Measurements from ENCODE around the gene EEF1A2. TPM values are rescaled to one million over a fixed set of nuclear protein-coding genes. Genes with fewer than 3 reads are reported as not detected.
A peak's percentile ranks its signal among the peaks of the same experiment; 100 is the strongest.
"Not testable (repeated sequence)": the region's sequence is repeated elsewhere in the genome, so short reads cannot be mapped to it uniquely, and the experiment has no call there.

The EEF1A2 gene
- total RNA-seq, 1 donor from 2014 or later = 38.5 TPM

- DNase-seq = peak; percentile 82
Observed at GRCh38 chr20:63520504-63520933, 21.6 kb upstream of the EEF1A2 start, which contains the start of gene PPDPF. Gene PPDPF (plus strand): TSS chr20:63520765. CDS start chr20:63521309, 544 bp downstream.

DNA sequence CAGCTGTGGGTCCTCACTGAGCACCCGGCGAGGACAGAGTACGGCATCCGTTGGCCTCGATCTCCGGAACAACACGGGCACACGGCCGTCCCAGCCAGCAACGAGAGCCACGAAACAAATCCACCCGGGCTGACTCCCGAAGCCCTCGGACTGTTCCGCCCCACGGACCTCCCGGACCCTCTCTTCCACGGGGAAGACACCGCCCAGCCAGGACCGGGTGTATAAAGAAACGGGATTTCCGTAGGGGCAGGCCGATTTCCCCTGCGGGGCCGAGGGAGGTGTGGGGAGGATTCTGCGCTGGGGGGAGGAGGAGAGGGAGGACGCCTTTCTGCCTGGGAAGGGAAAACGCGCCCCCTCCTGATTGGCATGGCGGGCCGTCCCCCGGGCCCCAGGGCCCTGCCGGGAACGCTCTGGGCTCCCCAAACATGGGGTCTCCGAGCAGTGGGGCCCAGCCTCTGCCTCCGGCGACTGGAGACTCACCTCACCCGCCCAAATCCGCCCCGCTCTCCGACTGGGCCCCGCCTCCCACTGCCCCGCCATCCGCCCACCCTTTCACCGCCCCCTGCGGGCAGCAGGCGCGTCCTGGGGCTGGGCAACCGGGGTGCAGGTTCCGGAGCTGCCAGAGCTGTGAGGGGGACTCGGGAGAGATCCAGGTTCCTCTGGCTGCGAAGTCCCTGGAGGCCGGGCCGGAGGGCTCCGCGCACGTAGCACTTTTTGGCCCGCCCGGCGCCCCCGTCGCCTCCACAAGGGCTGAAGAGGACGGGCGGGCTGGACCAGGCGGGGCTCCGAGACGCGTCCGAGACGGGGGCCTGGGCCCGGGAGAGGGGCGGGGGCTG is 21.0 kb upstream of the EEF1A2 start:
- peak; percentile 74 for DNase-seq

GRCh38 chr20:63518946-63519667 is 20.2 kb upstream of the EEF1A2 start:
- no peak for DNase-seq

GRCh38 chr20:63518351-63518861 is 19.5 kb upstream of the EEF1A2 start:
- DNase-seq = no peak

DNA sequence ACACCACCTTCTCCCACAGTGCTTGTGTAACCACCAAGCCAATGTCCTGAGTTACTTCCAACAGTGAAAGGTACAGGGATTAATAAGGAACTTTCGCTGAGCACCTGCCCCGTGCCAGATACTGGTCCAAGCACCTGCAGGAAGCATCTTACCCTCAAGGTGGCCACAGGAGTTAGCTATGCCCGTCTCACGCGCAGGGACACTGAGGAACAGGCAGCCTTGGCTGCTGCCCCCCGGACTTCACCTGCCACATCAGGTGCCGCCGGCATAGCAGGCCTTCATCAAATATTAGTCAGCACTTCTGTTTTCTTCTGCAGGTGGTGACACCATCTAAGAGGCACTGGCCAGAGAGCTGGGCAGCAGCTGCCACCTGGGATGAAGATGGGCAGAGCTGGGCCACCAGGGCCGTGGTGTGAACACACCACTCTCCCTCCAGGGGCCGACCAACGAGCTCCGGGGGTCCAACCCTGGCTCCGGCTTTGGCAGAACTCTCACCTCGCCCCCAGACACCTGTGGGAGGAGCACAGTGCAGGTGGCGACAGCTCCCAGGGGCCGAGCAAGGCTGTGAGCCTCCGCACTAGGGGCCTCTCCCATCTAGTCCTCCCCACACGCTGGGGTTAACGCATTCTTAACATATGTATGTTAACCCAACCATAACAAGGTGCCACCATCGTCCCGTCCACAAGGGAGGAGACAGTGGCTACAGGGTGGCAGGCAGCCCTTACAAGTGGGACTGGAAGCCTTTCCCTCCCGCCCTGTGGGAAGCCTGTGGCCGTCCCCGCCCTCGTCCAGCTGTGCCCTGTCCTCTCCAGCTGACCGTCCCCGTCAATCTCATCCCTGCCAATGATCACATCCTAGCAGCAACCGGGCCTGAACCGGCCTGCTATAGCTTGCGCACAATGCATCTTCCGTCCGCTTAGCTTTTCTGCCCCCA is 18.8 kb upstream of the EEF1A2 start:
- DNase-seq = no peak

DNA sequence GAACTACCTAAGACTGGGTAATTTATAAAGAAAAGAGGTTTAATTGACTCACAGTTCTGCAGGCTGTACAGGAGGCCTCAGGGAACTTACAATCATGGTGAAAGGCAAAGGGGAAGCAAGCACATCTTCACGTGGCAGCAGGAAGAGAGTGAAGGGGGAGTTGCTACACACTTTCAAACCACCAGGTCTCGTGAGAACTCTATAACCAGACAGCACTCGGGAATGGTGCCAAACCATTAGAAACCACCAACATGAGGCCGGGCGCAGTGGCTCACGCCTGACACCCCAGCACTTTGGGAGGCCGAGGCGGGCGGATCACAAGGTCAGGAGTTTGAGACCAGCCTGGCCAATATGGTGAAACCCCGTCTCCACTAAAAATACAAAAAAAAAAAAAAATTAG is 15.6 kb upstream of the EEF1A2 start:
- DNase-seq = not testable (repeated sequence)

DNA sequence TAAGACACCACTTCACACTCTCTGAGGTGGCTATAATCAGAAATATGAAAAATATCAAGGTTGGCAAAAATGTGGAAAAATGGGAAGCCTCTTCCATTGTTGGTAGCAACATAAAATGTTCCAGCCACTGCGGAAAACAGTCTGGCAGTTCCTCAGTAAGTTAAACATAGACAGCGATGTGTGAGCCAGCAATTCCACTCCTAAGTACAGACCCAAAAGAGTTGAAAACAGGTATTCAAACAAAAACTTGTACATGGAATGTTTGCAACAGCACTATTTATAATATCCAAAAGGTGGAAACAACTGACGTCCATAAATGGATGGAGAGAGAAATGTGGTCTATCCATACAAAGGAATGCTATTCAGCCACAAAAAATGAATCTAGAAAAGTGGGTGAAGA is 14.3 kb upstream of the EEF1A2 start:
- DNase-seq = no peak

- no peak for DNase-seq
Observed at GRCh38 chr20:63509088-63509564, 10.2 kb upstream of the EEF1A2 start.

GRCh38 chr20:63508072-63508768 is 9.3 kb upstream of the EEF1A2 start:
- DNase-seq = no peak

DNA sequence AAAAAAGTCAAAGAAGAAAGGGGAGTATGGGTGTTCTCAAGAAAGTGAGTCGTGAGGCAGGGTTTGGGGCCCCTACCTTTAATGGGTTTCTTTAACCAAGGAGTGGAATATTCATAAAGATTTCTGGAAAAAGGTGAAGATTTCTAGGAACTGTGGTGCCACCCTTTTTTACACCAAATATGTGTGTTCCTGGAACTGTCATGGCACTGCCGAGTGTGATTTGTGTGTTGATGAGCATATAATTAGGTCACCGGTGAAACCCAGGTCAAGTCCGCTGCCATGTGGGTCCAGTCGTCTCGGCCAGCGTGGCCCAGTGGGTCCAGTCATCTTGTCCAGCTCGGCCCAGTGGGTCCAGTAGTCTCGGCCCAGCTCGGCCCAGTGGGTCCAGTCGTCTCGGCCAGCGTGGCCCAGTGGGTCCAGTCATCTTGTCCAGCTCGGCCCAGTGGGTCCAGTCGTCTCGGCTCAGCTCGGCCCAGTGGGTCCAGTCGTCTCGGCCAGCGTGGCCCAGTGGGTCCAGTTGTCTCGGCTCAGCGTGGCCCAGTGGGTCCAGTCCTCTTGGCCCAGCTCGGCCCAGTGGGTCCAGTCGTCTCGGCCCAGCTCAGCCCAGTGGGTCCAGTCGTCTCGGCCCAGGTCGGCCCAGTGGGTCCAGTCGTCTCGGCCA is 8.3 kb upstream of the EEF1A2 start:
- no peak for DNase-seq

- DNase-seq = no peak
Observed at GRCh38 chr20:63505723-63506122, 6.8 kb upstream of the EEF1A2 start.

GRCh38 chr20:63505281-63505680 is 6.4 kb upstream of the EEF1A2 start:
- DNase-seq = no peak

DNA sequence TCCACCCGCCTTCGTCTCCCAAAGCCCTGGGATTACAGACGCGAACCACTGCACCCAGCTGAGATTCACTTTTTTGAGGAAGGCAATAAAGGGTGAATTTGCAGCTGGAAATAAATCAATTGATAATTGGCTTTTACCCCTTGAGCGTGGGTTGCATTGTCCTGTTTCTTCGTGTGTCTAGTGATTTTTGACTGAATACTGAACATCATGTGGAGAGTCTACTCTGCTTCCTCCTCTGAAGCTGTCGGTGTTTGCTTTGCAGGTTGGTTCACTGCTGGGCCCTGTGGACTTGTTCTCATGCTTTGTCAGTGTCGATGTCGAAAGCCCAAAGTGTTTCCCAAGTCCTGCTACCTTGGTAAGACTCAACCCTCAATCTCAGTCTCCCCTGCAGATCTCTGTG is 5.8 kb upstream of the EEF1A2 start:
- DNase-seq = no peak

GRCh38 chr20:63503524-63503923 is 4.6 kb upstream of the EEF1A2 start:
- no peak for DNase-seq

DNA sequence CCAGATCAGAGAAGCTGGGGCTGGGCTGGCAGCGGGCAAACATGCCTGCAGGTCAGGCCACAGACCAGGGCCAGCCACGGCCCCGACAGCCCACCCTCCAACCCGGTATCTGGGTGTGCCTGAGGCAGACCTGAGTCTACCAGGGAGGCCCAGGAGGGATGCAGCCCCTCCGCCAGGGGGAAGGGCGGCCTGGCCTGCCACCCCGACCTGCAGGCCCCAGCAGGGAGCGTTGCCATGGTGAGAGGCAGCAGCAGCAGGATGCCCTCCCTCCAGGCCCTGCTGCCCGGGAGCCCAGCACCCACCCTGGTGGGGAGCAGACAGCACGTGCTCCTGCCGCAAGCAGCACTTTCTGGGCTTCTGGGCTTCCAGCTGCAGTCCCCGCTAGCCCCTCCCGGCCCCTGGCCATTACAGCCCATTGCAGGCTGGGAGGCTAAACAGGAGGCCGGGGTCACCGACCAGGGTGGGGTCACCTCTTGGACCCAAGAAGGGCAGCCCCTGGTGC is 3.8 kb upstream of the EEF1A2 start:
- no peak for DNase-seq

DNA sequence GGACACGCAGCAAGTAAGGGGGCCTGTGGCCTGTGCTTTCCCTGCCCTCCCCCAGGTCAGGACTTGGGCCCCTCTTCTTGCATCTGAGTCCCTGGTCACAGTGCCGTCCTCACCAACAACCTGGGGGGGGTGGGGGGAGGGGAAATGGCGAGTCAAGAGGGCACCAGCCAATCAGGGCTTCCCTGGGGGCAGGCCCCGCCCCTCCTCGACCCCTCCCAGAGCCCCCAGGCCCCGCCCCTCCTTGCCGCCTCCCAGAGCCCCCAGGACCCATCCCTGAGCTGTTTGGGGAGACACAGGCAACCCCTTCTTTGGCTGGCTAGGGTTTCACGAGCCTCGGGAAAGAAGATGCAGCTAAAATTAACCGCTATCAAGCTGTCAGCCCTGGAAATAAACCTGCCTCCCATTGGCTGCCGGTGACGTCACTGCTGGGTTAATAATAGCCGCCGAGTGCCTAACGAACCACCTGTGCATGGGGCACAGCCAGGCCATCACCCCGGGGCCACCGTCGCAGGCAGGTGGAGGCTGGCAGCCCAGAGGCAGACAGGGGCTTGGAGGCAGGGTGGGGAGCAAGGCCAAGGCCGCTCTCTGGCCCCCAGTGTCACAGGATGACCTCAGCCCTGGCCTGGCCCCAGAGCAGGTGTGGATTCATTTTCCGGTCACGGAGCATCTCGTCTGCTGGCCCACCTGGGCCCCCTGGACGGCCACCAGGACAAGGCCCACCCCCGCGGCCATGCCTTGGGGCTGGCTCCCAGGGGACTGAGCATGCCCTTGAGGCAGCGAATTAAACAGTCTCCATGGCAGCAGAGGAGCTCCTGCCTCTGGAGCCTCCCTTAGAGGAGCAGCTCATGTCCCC is 3.2 kb upstream of the EEF1A2 start:
- DNase-seq = no peak

- no peak for DNase-seq
Observed at GRCh38 chr20:63500902-63501817, 2.3 kb upstream of the EEF1A2 start.

GRCh38 chr20:63500151-63500901 is 1.4 kb upstream of the EEF1A2 start:
- DNase-seq = no peak

Measured in skin of body (tissue), 2 donors.